ENCODE data around the gene ME3.

DNA sequence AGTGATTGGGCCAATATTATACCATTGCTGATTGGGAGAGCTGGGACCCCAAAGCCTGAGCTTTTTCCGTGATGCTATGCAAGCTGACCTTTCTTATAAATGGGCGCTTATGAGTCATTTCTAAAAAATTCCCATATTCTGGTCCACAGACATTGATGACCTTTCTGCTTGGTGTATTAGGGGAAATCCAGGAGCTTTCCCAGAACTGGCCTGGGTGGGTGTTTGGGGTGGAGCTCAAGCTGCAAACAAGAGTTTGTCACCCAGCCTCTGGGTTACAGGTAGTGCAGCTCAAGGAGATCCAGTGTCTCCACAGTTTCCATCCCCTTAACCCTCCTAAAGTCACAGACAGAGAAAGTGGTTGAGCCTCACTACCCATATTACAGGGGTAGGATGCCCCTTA is 230.0 kb downstream of the ME3 start:
- TF ChIP-seq, protein P1, sequence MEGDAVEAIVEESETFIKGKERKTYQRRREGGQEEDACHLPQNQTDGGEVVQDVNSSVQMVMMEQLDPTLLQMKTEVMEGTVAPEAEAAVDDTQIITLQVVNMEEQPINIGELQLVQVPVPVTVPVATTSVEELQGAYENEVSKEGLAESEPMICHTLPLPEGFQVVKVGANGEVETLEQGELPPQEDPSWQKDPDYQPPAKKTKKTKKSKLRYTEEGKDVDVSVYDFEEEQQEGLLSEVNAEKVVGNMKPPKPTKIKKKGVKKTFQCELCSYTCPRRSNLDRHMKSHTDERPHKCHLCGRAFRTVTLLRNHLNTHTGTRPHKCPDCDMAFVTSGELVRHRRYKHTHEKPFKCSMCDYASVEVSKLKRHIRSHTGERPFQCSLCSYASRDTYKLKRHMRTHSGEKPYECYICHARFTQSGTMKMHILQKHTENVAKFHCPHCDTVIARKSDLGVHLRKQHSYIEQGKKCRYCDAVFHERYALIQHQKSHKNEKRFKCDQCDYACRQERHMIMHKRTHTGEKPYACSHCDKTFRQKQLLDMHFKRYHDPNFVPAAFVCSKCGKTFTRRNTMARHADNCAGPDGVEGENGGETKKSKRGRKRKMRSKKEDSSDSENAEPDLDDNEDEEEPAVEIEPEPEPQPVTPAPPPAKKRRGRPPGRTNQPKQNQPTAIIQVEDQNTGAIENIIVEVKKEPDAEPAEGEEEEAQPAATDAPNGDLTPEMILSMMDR (IDR thresholded peaks at IDR 0.05): no peak
- TF ChIP-seq POLR2A (IDR thresholded peaks at IDR 0.05): no peak
